NCI-H460 (cell line): ENCODE results near the gene PEMT. TPM values are rescaled to one million over a fixed set of nuclear protein-coding genes. Genes with fewer than 3 reads are reported as not detected.

Source experiments
- DNase-seq: peaks from one replicate; pipeline ENCODE4 v3.0.0-alpha.2; 2016; ENCODE audit warnings: low read depth; ENCODE audit errors: extremely low read depth
- total RNA-seq: library from RNA; depleted of rRNA; stranded (reverse); fragments of >200 nt; shearing (Covaris generic); gene quantifications from 2 replicates; pipeline ENCODE4 v1.2.3, GENCODE V29; 2014

PEMT gene
- total RNA-seq, 1 experiment from 2014 or later, result 84.7 TPM

DNA sequence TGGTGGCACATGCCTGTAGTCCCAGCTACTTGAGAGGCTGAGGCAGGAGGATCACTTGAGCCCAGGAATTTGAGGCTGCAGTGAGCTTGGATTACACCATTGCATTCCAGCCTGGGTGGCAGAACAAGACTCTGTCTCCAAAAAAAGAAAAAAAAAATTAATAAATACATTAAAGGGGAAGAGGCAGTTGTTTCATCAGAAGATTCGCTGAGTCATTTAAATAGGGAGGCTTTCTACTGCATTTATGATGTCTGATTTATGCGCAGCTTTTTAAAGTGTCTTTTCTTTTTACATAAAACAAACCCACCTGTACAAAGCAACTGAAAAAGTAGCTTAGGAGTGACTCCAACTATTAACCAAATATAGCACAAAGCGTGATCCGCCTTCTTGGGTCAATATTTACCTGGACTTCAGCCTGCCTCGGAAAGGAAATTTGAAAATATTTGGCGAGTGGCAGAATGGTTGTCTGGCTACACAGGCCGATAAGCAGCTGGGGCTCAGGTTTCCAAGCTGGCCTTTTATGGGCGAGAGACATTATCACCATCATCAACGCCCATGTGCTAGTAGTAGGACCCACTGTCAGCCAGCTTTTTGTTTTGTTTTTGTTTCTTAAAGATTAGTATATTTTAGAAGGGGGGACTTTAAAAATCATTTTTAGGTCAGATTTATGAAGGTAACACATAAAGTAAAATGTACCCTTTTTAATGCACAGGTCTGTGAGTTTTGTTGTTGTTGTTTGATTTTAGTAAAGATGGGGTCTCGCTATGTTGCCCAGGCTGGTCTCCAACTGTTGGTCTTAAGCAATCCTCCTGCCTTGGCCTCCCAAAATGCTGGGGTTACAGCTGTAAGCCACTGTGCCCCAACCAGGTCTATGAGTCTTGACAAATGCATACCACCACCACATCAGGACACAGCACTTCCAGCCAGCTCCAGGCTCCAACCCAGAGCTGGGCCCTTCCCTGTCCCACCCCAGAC, 52.8 kb downstream of the PEMT start:
- DNase-seq, result peak; percentile 11

DNA sequence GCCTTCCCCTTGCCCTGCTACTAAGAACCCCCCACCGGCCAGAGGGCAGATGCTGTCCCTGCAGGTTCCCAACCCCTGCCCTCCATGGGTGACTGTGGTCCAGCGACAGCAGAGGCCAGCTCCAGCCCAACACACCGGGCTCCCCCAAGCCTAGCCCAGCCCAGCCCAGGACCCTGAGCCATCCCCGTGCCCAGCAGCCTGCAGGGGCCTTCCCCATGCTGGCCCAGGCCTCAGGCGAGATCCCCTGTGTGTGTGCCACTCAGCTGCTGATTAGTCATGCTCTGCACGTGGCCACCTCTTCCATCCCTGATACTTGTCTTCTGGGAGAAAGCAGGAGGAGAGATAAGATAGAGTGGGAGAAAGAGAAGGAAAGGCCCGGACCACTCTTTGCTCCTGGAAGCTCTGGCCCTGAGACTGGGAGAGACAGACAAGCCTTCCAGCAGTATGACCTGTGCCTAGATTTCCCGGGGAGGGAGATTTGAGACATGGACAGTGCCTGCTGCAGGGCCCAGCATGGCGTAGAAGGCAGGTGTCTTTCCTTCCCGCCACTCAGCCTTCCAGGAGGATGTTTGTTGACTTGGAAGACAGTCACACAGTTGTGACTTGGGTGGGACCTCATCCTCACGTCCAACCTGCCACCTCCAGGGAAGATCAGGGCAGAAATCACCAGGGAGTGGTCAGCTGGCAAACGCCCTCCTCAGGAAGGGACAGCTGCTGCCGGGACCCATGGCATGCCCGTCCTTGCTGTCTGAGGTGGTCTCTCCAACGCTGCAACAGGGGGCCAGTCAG, 54.0 kb downstream of the PEMT start:
- DNase-seq, result no peak

GRCh38 chr17:17536702-17537101, 54.8 kb downstream of the PEMT start:
- DNase-seq, result no peak

- DNase-seq, result peak; percentile 85
Observed at GRCh38 chr17:17535957-17536356, 55.6 kb downstream of the PEMT start.

DNA sequence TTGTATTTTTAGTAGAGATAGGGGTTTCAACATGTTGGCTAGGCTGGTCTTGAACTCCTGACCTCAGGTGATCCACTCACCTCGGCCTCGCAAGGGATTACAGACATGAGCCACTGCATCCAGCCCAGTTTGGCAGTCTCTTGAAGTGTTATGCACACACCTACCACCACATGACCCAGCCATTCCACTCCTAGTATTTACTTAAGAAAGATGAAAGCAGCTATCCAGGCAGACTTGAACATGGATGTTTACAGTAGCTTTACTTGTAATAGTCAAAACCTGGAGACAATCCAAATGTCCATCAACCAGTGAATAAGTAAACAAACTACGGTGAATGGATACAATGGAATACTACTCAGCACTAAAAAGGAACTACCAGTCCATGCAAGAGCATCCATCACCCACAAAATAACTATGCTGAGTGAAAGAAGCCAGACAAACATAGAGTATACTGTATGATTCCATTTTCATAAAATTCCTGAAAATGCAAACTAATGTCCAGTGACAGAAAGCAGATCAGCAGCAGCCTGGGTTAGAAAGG, 57.5 kb downstream of the PEMT start:
- DNase-seq, result no peak

DNA sequence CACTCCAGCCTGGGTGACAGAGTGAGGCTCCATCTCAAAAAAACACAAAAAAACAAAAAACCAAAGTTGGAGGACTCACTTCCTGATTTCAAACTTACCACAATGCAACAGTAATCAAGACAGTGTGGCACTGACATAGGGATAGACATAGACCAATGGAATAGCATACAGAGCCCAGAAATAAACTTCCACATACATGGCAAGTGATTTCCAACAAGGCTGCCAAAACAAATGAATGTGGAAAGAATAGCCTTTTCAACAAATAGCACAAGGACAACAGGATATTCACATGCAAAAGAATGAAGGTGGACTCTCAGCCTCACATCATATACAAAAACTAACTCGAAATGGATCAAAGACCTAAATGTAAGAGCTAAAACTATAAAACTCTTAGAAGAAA, 58.5 kb downstream of the PEMT start:
- no peak for DNase-seq

- DNase-seq, result no peak
Observed at GRCh38 chr17:17531156-17531555, 60.4 kb downstream of the PEMT start.

- DNase-seq, result no peak
Observed at GRCh38 chr17:17528696-17529652, 62.5 kb downstream of the PEMT start.

GRCh38 chr17:17527956-17528500, 63.5 kb downstream of the PEMT start:
- DNase-seq, result no peak

- DNase-seq, result no peak
Observed at GRCh38 chr17:17527534-17527933, 64.0 kb downstream of the PEMT start.

DNA sequence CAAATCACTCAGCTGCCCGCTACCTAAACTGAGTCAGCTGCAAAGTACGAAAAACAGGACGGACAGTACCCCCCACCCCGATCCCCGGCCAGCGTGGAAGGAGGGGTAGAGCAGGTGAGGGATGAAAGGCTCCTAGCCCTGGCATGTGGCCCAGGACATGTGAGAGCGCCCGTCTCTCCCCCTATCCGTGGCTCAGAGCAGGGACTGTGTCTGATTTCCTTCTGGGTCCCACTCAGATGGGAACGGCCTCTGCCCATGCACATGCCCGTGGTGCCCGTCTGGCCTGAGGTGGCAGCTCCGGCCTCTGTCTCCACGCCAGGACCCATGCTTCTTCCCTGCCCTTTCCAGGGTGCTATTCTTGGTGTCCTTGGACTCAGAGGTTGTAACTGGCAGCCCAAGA, 65.1 kb downstream of the PEMT start:
- no peak for DNase-seq

DNA sequence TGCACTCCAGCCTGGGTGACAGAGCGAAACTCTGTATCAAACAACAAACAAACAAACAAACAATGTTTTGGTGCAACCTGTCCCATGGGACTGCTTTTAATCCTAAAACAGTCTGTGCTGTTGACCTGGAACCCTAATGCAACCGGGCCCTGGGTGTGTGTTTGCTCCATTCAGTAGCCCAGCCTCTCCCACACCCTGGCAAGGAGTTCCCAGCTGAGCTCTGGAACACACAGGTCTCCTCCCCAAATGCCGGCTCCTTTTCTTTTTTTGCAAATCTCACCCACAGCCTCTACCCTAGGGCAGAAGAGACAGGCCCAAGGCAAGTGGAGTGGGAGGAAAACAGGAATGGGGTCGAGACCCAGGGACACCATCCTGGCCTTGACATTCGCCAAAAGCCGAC, 65.6 kb downstream of the PEMT start:
- DNase-seq, result no peak

- DNase-seq, result no peak
Observed at GRCh38 chr17:17525311-17525710, 66.2 kb downstream of the PEMT start.

- DNase-seq, result no peak
Observed at GRCh38 chr17:17523731-17524490, 67.6 kb downstream of the PEMT start.

DNA sequence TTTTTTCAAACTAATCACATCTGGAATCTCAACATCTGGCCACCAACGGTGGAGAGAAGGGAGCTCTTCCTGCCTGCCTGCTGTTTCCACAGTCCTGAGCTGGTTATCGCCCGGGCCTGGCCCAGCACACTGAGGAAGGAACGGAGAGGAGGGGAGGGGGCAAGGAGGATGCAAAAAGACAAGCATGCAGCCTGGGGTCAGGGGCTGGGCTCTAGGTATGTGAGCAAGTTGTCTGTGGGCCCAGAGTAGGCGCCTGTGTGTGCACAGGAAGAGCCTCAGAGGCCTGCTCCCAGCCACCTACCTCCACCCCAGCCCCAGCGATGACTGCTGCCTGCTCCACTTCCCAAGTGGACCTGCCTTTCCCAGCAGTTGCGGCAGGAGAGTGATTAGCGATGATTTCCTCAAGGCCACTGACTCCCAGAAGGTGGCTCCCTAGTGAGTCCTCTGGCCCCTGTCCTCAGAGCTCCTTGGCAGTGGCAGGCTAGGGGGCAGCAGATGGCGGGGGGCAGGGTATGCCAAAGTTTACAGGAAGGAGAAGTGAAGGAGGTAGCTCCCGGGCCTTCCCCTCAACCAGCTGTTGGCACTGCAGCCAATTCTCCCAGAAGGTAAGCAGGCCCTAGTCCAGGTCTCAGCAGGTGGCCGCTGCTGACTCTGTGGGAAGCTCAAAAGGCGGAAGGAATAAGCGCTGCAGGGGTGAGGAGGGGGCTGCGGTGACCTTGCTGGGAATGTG, 68.3 kb downstream of the PEMT start:
- DNase-seq, result no peak

DNA sequence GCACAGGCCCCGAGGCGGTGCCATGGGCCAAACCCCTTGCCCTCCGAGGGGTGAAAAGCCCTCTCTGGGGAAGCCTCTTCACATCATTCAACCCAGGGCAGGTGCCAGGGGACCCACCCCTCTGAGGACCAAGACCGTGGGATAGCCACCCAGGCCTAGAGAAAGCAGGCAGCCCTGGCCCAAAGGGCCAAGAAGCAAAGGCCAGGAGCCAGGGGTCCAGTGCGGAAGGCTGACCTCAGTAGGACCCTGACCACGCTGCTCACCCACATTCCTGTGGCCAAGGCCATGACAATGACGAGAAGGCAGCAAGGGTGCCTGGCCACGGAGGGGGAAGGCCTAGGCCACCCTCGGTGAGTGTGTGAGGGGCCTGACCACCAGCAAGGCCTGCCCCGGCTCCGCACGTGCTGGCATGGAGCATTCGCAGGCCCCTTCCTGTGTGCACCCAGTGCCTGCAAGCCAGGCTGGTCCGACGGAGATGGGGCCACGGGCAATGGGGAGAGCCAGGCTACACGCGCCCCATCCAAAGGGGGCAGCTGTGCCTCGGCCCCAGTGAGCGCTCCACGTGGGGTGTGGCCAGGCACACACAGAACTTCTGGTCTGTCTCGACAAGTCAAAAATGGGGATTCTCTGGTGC, 70.8 kb downstream of the PEMT start:
- no peak for DNase-seq

- no peak for DNase-seq
Observed at GRCh38 chr17:17519886-17520285, 71.6 kb downstream of the PEMT start.

GRCh38 chr17:17518951-17519350, 72.6 kb downstream of the PEMT start:
- DNase-seq, result no peak
